T-helper 22 cell (primary cell): Measurements from ENCODE around the gene TMEM63A.
"Not testable (repeated sequence)": the region's sequence is repeated elsewhere in the genome, so short reads cannot be mapped to it uniquely, and the experiment has no call there.

Experiments used
- DNase-seq: peaks from one replicate; pipeline ENCODE4 v3.0.0-alpha.2; 2020; ENCODE audit warnings: low read depth

Gene TMEM63A

GRCh38 chr1:225881959-225882693 lies at the start of gene TMEM63A:
TSS of gene TMEM63A (minus strand) at chr1:225882380. CDS start at chr1:225877580, 4,800 bp downstream.
- peak; percentile 84 for DNase-seq

GRCh38 chr1:225931270-225932136 lies 49.3 kb upstream of the TMEM63A start:
- no peak for DNase-seq

- no peak for DNase-seq
Observed at GRCh38 chr1:225930566-225930965, 48.4 kb upstream of the TMEM63A start.

GRCh38 chr1:225929462-225929861 lies 47.3 kb upstream of the TMEM63A start:
- DNase-seq, result not testable (repeated sequence)

GRCh38 chr1:225928186-225929175 lies 46.3 kb upstream of the TMEM63A start:
- no peak for DNase-seq

- DNase-seq, result no peak
Observed at GRCh38 chr1:225926551-225927113, 44.5 kb upstream of the TMEM63A start.

GRCh38 chr1:225923692-225924555 lies 41.7 kb upstream of the TMEM63A start, which contains the start of gene PYCR2:
TSS of gene PYCR2 (minus strand) at chr1:225924250. CDS start at chr1:225924110, 140 bp downstream.
- peak; percentile 91 for DNase-seq

GRCh38 chr1:225923381-225923691 lies 41.2 kb upstream of the TMEM63A start:
- no peak for DNase-seq

- no peak for DNase-seq
Observed at GRCh38 chr1:225921734-225922709, 39.8 kb upstream of the TMEM63A start.

GRCh38 chr1:225919906-225920305 lies 37.7 kb upstream of the TMEM63A start:
- DNase-seq, result no peak

- DNase-seq, result no peak
Observed at GRCh38 chr1:225918280-225918679, 36.1 kb upstream of the TMEM63A start.

- no peak for DNase-seq
Observed at GRCh38 chr1:225917536-225917935, 35.4 kb upstream of the TMEM63A start.

GRCh38 chr1:225917101-225917500 lies 34.9 kb upstream of the TMEM63A start:
- no peak for DNase-seq

GRCh38 chr1:225915538-225915991 lies 33.4 kb upstream of the TMEM63A start:
- no peak for DNase-seq

- no peak for DNase-seq
Observed at GRCh38 chr1:225914947-225915346, 32.8 kb upstream of the TMEM63A start.

GRCh38 chr1:225914391-225914790 lies 32.2 kb upstream of the TMEM63A start:
- DNase-seq, result no peak

- DNase-seq, result peak; percentile 36
Observed at GRCh38 chr1:225911191-225912130, 29.3 kb upstream of the TMEM63A start.

GRCh38 chr1:225909477-225909876 lies 27.3 kb upstream of the TMEM63A start:
- no peak for DNase-seq
